Brain microvascular endothelial cell (primary cell): Measurements from ENCODE around the gene ATP9B.
"Not testable (repeated sequence)": the region's sequence is repeated elsewhere in the genome, so short reads cannot be mapped to it uniquely, and the experiment has no call there.

ENCODE experiments used
- DNase-seq: peaks from one replicate; pipeline ENCODE4 v3.0.0-alpha.2; 2020
- H3K27ac ChIP-seq: fragments of 250-450 bp; sonication (Bioruptor Pico); 2 replicates; pipeline ENCODE4 v1.5.1; 2020; ENCODE audit warnings: mild to moderate bottlenecking, moderate library complexity
- H3K27me3 ChIP-seq: fragments of 250-450 bp; sonication (Bioruptor Pico); replicated peaks from 2 replicates; pipeline ENCODE4 v1.5.1; 2020; ENCODE audit warnings: mild to moderate bottlenecking
- H3K36me3 ChIP-seq: fragments of 250-450 bp; sonication (Bioruptor Pico); replicated peaks from 2 replicates; pipeline ENCODE4 v1.5.1; 2020; ENCODE audit warnings: mild to moderate bottlenecking
- H3K4me3 ChIP-seq: 2 replicates; pipeline ENCODE4 v1.5.1; 2011; ENCODE audit warnings: low read depth, mild to moderate bottlenecking, control low read depth, low read length, moderate library complexity
- in situ Hi-C: cut with HindIII; loops from 2 replicates; pipeline ENCODE4 v1.10.0; 2017; ENCODE audit warnings: low sequenced_read_pairs, low pct_ligation_motif_present
- TF ChIP-seq, protein P1 (sequence below): IDR thresholded peaks from 2 replicates; pipeline ENCODE4 v1.5.1; 2011; ENCODE audit warnings: low read depth, mild to moderate bottlenecking, moderate library complexity, low read length, control low read depth, inconsistent platforms; ENCODE audit errors: missing control alignments

The ATP9B gene

DNA sequence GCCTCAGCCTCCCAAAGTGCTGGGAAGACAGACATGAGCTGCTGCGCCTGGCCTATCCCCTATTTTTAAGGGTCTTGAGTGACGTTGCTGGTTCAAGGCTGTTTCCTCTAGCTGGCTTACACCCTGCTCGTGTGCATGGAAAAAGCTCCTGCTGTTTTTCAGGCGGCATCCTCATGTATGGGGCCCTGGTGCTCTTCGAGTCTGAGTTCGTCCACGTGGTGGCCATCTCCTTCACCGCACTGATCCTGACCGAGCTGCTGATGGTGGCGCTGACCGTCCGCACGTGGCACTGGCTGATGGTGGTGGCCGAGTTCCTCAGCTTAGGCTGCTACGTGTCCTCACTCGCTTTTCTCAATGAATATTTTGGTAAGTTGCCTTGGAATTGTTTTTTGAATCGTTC is 304.5 kb downstream of the ATP9B start:
- no peak for DNase-seq
- no peak overlapping the region for H3K27ac ChIP-seq
- no peaks in the 10 kb centered on the region for H3K36me3 ChIP-seq
- in situ Hi-C loops = no loop called here
- TF ChIP-seq, protein P1, sequence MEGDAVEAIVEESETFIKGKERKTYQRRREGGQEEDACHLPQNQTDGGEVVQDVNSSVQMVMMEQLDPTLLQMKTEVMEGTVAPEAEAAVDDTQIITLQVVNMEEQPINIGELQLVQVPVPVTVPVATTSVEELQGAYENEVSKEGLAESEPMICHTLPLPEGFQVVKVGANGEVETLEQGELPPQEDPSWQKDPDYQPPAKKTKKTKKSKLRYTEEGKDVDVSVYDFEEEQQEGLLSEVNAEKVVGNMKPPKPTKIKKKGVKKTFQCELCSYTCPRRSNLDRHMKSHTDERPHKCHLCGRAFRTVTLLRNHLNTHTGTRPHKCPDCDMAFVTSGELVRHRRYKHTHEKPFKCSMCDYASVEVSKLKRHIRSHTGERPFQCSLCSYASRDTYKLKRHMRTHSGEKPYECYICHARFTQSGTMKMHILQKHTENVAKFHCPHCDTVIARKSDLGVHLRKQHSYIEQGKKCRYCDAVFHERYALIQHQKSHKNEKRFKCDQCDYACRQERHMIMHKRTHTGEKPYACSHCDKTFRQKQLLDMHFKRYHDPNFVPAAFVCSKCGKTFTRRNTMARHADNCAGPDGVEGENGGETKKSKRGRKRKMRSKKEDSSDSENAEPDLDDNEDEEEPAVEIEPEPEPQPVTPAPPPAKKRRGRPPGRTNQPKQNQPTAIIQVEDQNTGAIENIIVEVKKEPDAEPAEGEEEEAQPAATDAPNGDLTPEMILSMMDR = no peak
- no peak overlapping the region for H3K4me3 ChIP-seq
- no peaks in the 10 kb centered on the region for H3K27me3 ChIP-seq

DNA sequence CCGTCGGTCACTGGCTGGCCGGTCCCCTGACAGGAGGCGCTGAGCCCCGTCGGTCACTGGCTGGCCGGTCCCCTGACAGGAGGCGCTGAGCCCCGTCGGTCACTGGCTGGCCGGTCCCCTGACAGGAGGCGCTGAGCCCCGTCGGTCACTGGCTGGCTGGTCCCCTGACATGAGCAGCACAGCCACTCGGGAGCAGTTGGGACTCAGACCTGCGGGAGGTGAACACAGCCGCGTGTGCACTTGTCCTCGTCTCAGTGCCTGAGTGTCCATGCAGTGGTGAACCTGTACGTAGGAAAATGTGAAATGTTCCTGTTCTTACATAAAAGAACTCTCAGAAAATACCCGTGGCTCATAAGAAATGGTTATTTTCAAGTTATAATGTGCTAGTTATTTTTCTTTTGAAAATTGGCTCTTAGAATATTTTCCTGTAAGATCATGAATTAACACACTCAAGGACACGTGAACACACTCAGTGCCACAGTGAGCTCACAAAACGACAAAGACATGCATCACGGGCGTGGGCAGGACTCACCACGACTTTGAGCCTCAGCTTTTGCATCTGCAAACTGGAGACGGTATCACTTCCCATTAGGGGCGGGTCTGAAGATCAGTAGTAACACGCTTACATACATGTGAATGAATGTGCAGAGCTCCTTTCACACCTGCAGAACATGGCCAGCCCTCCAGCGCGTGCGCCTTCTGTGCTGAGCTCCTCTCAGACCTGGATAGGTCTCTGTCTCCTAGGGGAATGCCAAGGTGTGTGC is 305.4 kb downstream of the ATP9B start:
- Histone ChIP-seq H3K27me3 (no peaks in the 10 kb centered on the region), H3K4me3 (no peak overlapping the region), H3K27ac (no peak overlapping the region), H3K36me3 (no peaks in the 10 kb centered on the region)
- in situ Hi-C loops = loop anchor here (25.0 kb wide), 1 partner anchor 263 kb away; no protein-coding TSS in a partner anchor
- DNase-seq = no peak
- TF ChIP-seq, protein P1 = no peak

DNA sequence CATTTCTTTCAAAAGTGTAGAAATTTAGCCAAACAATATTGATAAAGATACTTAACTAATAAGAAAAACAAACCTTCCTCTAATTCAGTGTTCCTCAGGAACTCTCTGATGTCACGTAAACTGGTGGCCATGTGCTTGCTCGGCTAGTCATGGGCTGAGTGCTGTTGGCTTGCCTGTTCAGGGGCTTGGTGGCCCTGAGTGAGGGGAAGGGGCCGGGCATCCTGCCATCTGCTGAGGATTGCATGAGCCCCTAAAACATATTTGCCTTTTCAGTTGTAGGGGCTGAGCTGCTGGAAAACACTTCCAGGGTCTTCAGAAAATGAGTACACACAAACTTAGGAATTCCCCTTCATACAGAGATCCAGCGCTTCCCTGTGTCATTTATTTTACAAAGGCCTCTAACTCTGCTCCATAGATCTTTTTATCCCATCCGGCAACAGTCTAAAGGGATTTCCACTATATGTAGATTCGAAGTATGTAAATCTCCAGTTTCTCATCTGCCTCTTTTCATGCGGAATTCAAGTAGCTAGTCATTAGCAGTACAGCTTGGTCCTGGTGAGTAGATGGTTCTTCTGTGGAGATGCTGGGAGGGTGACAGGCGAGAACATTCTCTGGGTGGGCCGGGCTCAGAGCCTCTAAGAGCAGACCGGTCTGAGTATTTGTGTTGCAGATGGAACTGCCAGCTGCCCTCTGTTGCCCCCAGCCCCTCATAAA is 306.4 kb downstream of the ATP9B start:
- no peak for DNase-seq

DNA sequence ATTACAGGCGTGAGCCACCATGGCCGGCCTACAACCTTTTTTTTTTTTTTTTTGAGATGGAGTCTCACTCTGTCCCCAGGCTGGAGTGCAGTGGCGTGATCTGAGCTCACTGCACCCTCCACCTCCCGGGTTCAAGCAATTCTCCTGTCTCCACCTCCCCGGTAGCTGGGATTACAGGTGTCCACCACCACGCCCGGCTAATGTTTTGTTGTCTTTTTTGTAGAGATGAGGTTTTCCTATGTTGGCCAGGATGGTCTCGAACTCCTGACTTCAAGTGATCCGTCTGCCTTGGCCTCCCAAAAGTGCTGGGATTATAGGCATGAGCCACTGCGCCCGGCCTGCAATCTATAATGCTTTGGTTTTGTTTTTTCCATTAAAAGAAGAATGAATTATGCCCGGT is 307.5 kb downstream of the ATP9B start:
- H3K36me3 ChIP-seq, DNase-seq: not testable (repeated sequence)
- in situ Hi-C loops = loop anchor here (25.0 kb wide), 1 partner anchor 261 kb away; no protein-coding TSS in a partner anchor

More for the DNA sequence above, 306.4 kb downstream of the ATP9B start:
- Histone ChIP-seq H3K36me3 (no peaks in the 10 kb centered on the region), H3K27me3 (no peaks in the 10 kb centered on the region), H3K4me3 (no peak overlapping the region), H3K27ac (no peak overlapping the region)
- TF ChIP-seq, protein P1 = no peak
- in situ Hi-C loops = loop anchor here (25.0 kb wide), 1 partner anchor 262 kb away; no protein-coding TSS in a partner anchor

DNA sequence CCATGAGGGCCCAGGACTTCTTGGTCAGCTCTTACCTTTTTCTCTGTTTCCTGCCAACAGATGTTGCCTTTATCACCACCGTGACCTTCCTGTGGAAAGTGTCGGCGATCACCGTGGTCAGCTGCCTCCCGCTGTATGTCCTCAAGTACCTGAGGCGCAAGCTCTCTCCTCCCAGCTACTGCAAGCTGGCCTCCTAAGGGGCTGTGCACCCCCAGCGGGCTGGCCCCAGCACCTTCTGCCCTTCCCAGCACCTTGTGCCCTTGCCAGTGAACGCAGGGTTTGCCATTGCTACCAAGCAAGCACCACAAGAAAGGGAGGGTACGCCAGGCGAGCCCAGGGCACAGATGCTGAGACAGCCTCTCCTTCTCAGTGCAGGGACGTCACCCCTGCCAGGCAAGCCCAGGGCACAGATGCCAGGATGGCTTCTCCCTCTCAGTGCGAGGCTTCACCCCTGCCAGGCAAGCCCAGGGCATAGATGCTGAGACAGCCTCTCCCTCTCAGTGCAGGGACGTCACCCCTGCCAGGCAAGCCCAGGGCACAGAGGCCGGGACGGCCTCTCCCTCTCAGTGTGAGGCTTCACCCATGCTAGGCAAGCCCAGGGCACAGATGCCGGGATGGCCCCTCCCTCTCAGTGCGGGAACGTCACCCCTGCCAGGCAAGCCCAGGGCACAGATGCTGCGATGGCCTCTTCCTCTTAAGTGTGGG is 308.1 kb downstream of the ATP9B start:
- H3K4me3 ChIP-seq = no peak overlapping the region
- DNase-seq = no peak
- H3K36me3 ChIP-seq = no peaks in the 10 kb centered on the region
- in situ Hi-C loops = loop anchor here (25.0 kb wide), 1 partner anchor 260 kb away; no protein-coding TSS in a partner anchor
- TF ChIP-seq, protein P1 = no peak
- no peak overlapping the region for H3K27ac ChIP-seq
- no peaks in the 10 kb centered on the region for H3K27me3 ChIP-seq

More for the DNA sequence above, 307.5 kb downstream of the ATP9B start:
- not testable (repeated sequence) for H3K4me3 ChIP-seq, H3K27ac ChIP-seq, H3K27me3 ChIP-seq
